Measurements from ENCODE around the gene ALDH16A1. TPM values are rescaled to one million over a fixed set of nuclear protein-coding genes. Genes with fewer than 3 reads are reported as not detected.
"Not testable (repeated sequence)": the region's sequence is repeated elsewhere in the genome, so short reads cannot be mapped to it uniquely, and the experiment has no call there.

ALDH16A1 gene
- polyA plus RNA-seq, 1 donor from 2014 or later: 67.5 TPM

- not testable (repeated sequence) for H3K9me3 Mint-ChIP-seq, H3K27me3 Mint-ChIP-seq, H3K36me3 Mint-ChIP-seq
- Mint-ChIP-seq H3K27ac (peak overlapping the region; percentile 90 to 97 (median 96)), H3K4me3 (peak overlapping the region; percentile 85 to 97 (median 92)), H3K4me1 (peaks cover 25 to 30% (median 28%) of the 10 kb centered on the region in 3 donors)
Measured at GRCh38 chr19:49473501-49473867, 20.5 kb downstream of the ALDH16A1 start.

DNA sequence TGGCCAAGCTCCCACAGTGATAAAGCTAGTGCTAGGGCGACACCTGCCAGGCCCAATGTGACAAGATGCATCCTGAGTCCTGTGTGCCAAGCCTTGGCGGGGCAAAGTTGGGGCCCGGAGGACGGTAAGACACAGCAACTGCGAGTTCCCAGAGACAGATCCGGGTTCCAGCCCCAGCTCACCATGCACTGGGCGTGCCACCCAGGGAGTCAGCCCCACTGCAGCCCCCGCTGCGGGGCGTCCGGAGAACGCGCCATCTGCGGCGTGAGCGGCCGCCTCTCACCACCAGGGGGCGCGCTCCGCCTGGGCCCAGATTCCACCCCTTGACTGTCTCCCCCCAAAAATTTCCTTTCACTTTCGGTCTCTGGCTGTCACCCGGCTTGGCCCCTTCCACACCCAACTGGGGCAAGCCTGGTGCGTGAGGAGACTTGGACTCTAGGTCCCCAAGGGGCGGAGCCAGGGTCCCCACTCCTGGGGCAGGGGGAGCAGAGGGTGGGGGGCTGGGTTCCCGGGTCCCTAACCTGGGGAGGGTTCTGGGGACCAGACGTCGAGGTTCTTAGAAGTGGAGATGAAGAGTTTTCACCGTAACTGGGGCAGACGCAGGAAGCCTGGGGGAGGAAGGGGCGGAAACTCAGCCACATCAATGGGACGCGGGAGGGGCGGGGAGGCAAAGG, 21.0 kb downstream of the ALDH16A1 start, which contains the start of gene FLT3LG:
Gene FLT3LG (plus strand): TSS at position 348 of the 674 bp plus-strand sequence. CDS start 425 bp downstream, outside the sequence.
- peak within 1 kb of the TSS; percentile 85 to 97 (median 92) for H3K4me3 Mint-ChIP-seq
- no peaks in the 10 kb centered on the region for H3K27me3 Mint-ChIP-seq
- H3K4me1 Mint-ChIP-seq: peaks cover 22 to 26% (median 25%) of the 10 kb centered on the region in 3 donors
- peak within 1 kb of the TSS; percentile 90 to 97 (median 96) for H3K27ac Mint-ChIP-seq
- H3K36me3 Mint-ChIP-seq: no peaks in the 10 kb centered on the region
- no peaks in the 10 kb centered on the region for H3K9me3 Mint-ChIP-seq

DNA sequence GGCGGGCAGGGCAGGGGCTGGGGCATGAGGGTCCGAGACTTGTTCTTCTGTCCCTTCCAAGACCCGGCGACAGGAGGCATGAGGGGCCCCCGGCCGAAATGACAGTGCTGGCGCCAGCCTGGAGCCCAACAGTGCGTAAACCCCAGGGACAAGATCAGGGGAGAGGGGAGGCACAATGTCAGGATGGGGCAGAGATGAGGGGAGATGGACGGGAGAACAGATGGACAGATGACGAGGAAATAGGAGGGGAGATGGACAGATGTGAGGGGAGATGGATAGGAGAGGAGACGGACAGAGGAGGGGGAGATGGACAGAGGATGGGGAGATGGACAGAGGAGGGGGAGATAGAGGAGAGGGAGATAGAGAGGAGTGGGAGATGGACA, 21.5 kb downstream of the ALDH16A1 start:
- peaks cover 20 to 25% (median 24%) of the 10 kb centered on the region in 3 donors for H3K4me1 Mint-ChIP-seq
- H3K36me3 Mint-ChIP-seq: no peaks in the 10 kb centered on the region
- H3K4me3 Mint-ChIP-seq: peak overlapping the region; percentile 85 to 97 (median 92)
- no peaks in the 10 kb centered on the region for H3K27me3 Mint-ChIP-seq
- peak overlapping the region; percentile 90 to 97 (median 96) for H3K27ac Mint-ChIP-seq
- no peaks in the 10 kb centered on the region for H3K9me3 Mint-ChIP-seq

GRCh38 chr19:49475191-49475917, 22.3 kb downstream of the ALDH16A1 start:
- Mint-ChIP-seq H3K27me3 (no peaks in the 10 kb centered on the region), H3K4me3 (peak overlapping the region; percentile 73 to 97 (median 90)), H3K4me1 (peaks cover 17 to 19% (median 18%) of the 10 kb centered on the region in 3 donors), H3K9me3 (no peaks in the 10 kb centered on the region), H3K27ac (peak overlapping the region; percentile 61 to 97 (median 90)), H3K36me3 (no peaks in the 10 kb centered on the region)

- Mint-ChIP-seq H3K27ac (peak overlapping the region; percentile 90 to 97 (median 90)), H3K9me3 (no peaks in the 10 kb centered on the region), H3K4me1 (peaks cover 10 to 15% (median 10%) of the 10 kb centered on the region in 3 donors), H3K27me3 (no peaks in the 10 kb centered on the region), H3K36me3 (no peaks in the 10 kb centered on the region), H3K4me3 (peak overlapping the region; percentile 73 to 91 (median 84))
Measured at GRCh38 chr19:49475995-49476880, 23.2 kb downstream of the ALDH16A1 start.

DNA sequence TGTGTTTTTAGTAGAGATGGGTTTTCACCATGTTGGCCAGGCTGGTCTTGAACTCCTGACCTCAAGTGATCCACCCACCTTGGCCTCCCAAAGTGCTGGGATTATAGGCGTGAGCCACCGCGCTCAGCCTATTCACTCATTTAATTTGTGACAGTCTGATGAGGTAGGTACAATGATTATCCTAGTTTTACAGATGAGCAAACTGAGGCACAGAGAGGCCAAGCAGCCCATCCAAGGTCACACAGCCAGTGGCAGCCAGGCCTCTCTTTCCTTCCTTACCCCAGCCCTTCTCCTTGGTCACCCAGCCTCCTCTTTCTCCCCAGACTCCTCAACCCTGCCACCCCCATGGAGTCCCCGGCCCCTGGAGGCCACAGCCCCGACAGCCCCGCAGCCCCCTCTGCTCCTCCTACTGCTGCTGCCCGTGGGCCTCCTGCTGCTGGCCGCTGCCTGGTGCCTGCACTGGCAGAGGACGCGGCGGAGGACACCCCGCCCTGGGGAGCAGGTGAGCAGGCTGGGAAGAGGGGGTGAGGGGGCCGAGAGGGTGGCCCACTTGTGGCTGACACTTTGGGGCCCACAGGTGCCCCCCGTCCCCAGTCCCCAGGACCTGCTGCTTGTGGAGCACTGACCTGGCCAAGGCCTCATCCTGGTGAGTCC, 27.1 kb downstream of the ALDH16A1 start:
- Mint-ChIP-seq H3K9me3 (no peaks in the 10 kb centered on the region), H3K4me3 (no peak overlapping the region), H3K27me3 (no peaks in the 10 kb centered on the region), H3K4me1 (peaks cover 2 to 10% (median 6%) of the 10 kb centered on the region in 3 donors), H3K27ac (peak overlapping the region in 1 of 3 donors; percentile 64), H3K36me3 (no peaks in the 10 kb centered on the region)

DNA sequence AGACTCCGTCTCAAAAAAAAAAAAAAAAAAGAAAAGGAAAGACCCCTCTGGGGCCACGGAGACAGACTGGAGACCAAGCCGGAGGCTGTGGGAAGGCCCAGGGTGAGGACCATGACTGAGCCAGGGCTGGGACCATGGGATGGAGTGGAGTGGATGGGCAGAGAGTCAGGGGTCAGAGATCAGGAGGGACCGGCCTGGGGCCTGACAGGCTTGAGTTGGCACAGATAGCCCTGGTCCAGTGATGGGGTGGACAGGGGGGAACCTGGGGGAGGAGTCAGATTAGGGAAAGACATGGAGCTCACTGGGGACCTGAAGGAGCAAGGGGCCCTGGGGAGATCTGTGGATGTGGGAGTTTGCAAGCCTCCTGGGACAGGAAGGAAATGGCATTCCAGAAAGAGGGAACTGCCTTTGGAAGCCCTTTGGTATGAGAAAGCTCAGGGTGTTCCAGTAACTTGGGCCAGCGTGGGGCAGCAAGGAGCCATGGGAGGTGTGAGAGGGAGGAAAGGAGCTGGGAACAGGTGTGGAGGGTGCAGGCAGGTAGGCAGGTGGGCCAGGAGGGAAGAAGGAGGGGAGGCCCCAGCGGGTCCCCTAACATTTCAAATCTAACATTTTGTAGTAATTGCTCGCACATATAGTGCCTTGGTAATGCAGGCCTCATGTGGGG, 28.1 kb downstream of the ALDH16A1 start:
- Mint-ChIP-seq H3K36me3 (no peaks in the 10 kb centered on the region), H3K9me3 (no peaks in the 10 kb centered on the region), H3K4me3 (no peak overlapping the region), H3K27me3 (no peaks in the 10 kb centered on the region), H3K4me1 (peaks cover 2 to 4% (median 2%) of the 10 kb centered on the region in 3 donors), H3K27ac (peak overlapping the region in 1 of 3 donors; percentile 42)

GRCh38 chr19:49486232-49486631, 33.2 kb downstream of the ALDH16A1 start:
- Mint-ChIP-seq H3K9me3 (peaks cover 0 to 2% (median 0%) of the 10 kb centered on the region in 3 donors), H3K4me3 (peak overlapping the region in 3 of 4 donors; percentile 43 to 60 (median 58)), H3K27me3 (no peaks in the 10 kb centered on the region), H3K36me3 (no peaks in the 10 kb centered on the region), H3K4me1 (peaks cover 12 to 19% (median 15%) of the 10 kb centered on the region in 3 donors), H3K27ac (peak overlapping the region in 2 of 3 donors; percentile 46 to 78)

- peak overlapping the region in 3 of 4 donors; percentile 82 to 97 (median 97) for H3K4me3 Mint-ChIP-seq
- peak overlapping the region; percentile 92 to 98 (median 97) for H3K27ac Mint-ChIP-seq
Measured at GRCh38 chr19:49486710-49487276, 33.8 kb downstream of the ALDH16A1 start.

DNA sequence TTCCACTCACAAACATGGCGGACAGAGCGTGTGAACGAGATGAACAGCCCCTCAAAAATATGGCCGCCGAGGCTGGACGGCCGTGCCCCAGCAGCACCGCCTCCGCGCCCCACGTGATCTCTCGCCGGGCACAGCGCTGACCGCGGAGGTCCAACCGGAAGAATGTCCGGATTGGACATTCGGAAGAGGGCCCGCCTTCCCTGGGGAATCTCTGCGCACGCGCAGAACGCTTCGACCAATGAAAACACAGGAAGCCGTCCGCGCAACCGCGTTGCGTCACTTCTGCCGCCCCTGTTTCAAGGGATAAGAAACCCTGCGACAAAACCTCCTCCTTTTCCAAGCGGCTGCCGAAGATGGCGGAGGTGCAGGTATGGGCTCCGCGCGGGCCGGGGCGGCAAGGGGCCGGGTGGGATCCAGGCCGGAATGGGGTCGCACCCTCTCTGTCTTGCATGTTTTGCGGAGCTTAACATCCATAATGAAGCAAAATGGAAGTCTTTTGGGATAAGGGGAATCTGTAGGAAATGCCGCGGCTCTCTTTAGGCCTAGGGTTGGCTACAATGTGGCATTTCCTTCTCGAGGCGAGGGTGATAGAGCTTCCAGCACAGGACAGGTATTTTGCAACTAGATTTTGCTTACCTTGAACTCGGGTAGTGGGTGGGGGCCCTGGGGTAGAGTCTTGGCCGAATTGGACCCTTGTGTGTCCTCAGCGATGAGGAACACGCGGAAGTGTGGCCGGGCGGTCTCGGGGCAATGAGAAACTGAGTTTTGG, 34.4 kb downstream of the ALDH16A1 start, which contains the start of gene RPL13A:
Gene RPL13A (plus strand): TSS at position 332 of the 769 bp plus-strand sequence. CDS start 22 bp downstream, at position 354.
- Mint-ChIP-seq H3K27me3 (no peaks in the 10 kb centered on the region), H3K4me1 (peaks cover 15 to 19% (median 18%) of the 10 kb centered on the region in 3 donors), H3K27ac (peak within 1 kb of the TSS; percentile 92 to 98 (median 97)), H3K9me3 (peaks cover 0 to 2% (median 0%) of the 10 kb centered on the region in 3 donors), H3K4me3 (peak within 1 kb of the TSS; percentile 82 to 99 (median 97)), H3K36me3 (peaks cover 4% of the 10 kb centered on the region)

More at GRCh38 chr19:49486710-49487276, 33.8 kb downstream of the ALDH16A1 start:
- H3K36me3 Mint-ChIP-seq: no peaks in the 10 kb centered on the region
- H3K9me3 Mint-ChIP-seq: peaks cover 0 to 2% (median 0%) of the 10 kb centered on the region in 3 donors
- peaks cover 14 to 19% (median 15%) of the 10 kb centered on the region in 3 donors for H3K4me1 Mint-ChIP-seq
- no peaks in the 10 kb centered on the region for H3K27me3 Mint-ChIP-seq

- Mint-ChIP-seq H3K9me3 (peaks cover 0 to 2% (median 0%) of the 10 kb centered on the region in 3 donors), H3K27ac (peak overlapping the region; percentile 92 to 98 (median 97)), H3K4me3 (peak overlapping the region; percentile 82 to 99 (median 97)), H3K27me3 (no peaks in the 10 kb centered on the region), H3K36me3 (peaks cover 8% of the 10 kb centered on the region), H3K4me1 (peaks cover 21 to 25% (median 24%) of the 10 kb centered on the region in 3 donors)
Measured at GRCh38 chr19:49488046-49488862, 35.2 kb downstream of the ALDH16A1 start.
